Measurements from ENCODE around the gene CREB3L4.
"Not testable (repeated sequence)": the region's sequence is repeated elsewhere in the genome, so short reads cannot be mapped to it uniquely, and the experiment has no call there.

CREB3L4 gene

GRCh38 chr1:153959454-153959853 is 8.2 kb upstream of the CREB3L4 start:
- DNase-seq (ENCODE audit: low read depth in 2 of 2), result no peak

GRCh38 chr1:153960206-153960605 is 7.5 kb upstream of the CREB3L4 start:
- DNase-seq (ENCODE audit: low read depth in 2 of 2), result no peak

- no peak for DNase-seq (ENCODE audit: low read depth in 2 of 2)
Observed at GRCh38 chr1:153961421-153961820, 6.3 kb upstream of the CREB3L4 start.

GRCh38 chr1:153962088-153963029 is 5.3 kb upstream of the CREB3L4 start:
- no peak for DNase-seq (ENCODE audit: low read depth in 2 of 2)

- DNase-seq (ENCODE audit: low read depth in 2 of 2), result peak; percentile 90
Observed at GRCh38 chr1:153963030-153963849, 4.5 kb upstream of the CREB3L4 start, which contains the start of gene SLC39A1. SLC39A1 (minus strand) TSS chr1:153963537; CDS start chr1:153962715, 822 bp downstream.

- no peak for DNase-seq (ENCODE audit: low read depth in 2 of 2)
Observed at GRCh38 chr1:153963850-153964331, 3.8 kb upstream of the CREB3L4 start.

- no peak for DNase-seq (ENCODE audit: low read depth in 2 of 2)
Observed at GRCh38 chr1:153968000-153968363, 280 bp downstream of the CREB3L4 start.

GRCh38 chr1:153968408-153968807 is 706 bp downstream of the CREB3L4 start:
- no peak for DNase-seq (ENCODE audit: low read depth in 2 of 2)

GRCh38 chr1:153968972-153969371 is 1.3 kb downstream of the CREB3L4 start:
- no peak for DNase-seq (ENCODE audit: low read depth in 2 of 2)

GRCh38 chr1:153970346-153970745 is 2.6 kb downstream of the CREB3L4 start:
- DNase-seq (ENCODE audit: low read depth in 2 of 2), result no peak

GRCh38 chr1:153973071-153973470 is 5.4 kb downstream of the CREB3L4 start:
- no peak for DNase-seq (ENCODE audit: low read depth in 2 of 2)

GRCh38 chr1:153973525-153973924 is 5.8 kb downstream of the CREB3L4 start:
- DNase-seq (ENCODE audit: low read depth in 2 of 2), result no peak

GRCh38 chr1:153976819-153977249 is 9.1 kb downstream of the CREB3L4 start:
- no peak for DNase-seq (ENCODE audit: low read depth in 2 of 2)

- peak; percentile 75 to 76 for DNase-seq (ENCODE audit: low read depth in 2 of 2)
Observed at GRCh38 chr1:153977250-153978240, 9.8 kb downstream of the CREB3L4 start, which contains the start of gene JTB. JTB (minus strand) TSS chr1:153977674; CDS start chr1:153977252, 422 bp downstream.

GRCh38 chr1:153978274-153978909 is 10.7 kb downstream of the CREB3L4 start:
- DNase-seq (ENCODE audit: low read depth in 2 of 2), result no peak

GRCh38 chr1:153979091-153979490 is 11.4 kb downstream of the CREB3L4 start:
- not testable (repeated sequence) for DNase-seq (ENCODE audit: low read depth in 2 of 2)

GRCh38 chr1:153981735-153982134 is 14.0 kb downstream of the CREB3L4 start:
- not testable (repeated sequence) for DNase-seq (ENCODE audit: low read depth in 2 of 2)

GRCh38 chr1:153984123-153984894 is 16.6 kb downstream of the CREB3L4 start:
- no peak for DNase-seq (ENCODE audit: low read depth in 2 of 2)

- peak; percentile 62 to 68 for DNase-seq (ENCODE audit: low read depth in 2 of 2)
Observed at GRCh38 chr1:153985341-153985912, 17.7 kb downstream of the CREB3L4 start.

Measured in stimulated activated CD8-positive, alpha-beta memory T cell treated with anti-CD3 and anti-CD28 coated beads, Interleukin-15, amount 100 ng/mL, for 48 hours (primary cell).